SK-N-SH (cell line): ENCODE data around the gene COL25A1. TPM values are rescaled to one million over a fixed set of nuclear protein-coding genes. Genes with fewer than 3 reads are reported as not detected.

Experiments
- CTCF ChIA-PET: fragments of 300-600, 350-600 bp; formaldehyde crosslinking; extraction: SDS; loops from one replicate; lab custom pipeline; 2021; lab: Yijun Ruan, JAX
- POLR2A ChIA-PET: fragments of 350-600 bp; sonication (Branson Sonifier 250); formaldehyde crosslinking; extraction: SDS; loops from one replicate; lab custom pipeline; 2020; ENCODE audit warnings: antibody characterized with exemption, inconsistent platforms; lab: Yijun Ruan, JAX
- DNase-seq: peaks from one replicate; pipeline ENCODE4 v3.0.0; 2012
- H2AFZ ChIP-seq: fragments of 200-600 bp; sonication (generic); 2 replicates; pipeline ENCODE4 v1.8.1; 2016; ENCODE audit warnings: antibody characterized with exemption, mild to moderate bottlenecking, low read depth
- H3F3A ChIP-seq: fragments of 200-600 bp; sonication (generic); replicated peaks from 2 replicates; pipeline ENCODE3; 2016; ENCODE audit warnings: antibody characterized with exemption, mild to moderate bottlenecking; ENCODE audit not compliant: insufficient read depth
- H3K27ac ChIP-seq, 2 experiments: fragments of 200-500 bp in 1 of 2; fragments of 200-600 bp in 1 of 2; sonication (Bioruptor generic) in 1 of 2; sonication (generic), shearing (Covaris generic) in 1 of 2; 2 replicates each; pipeline versions ENCODE4 v1.5.1 to v1.6.1; 2014 to 2016; ENCODE audit warnings: low read depth in 2 of 2, inconsistent platforms in 1 of 2, low read length in 1 of 2, mild to moderate bottlenecking in 1 of 2, mixed read lengths in 1 of 2
- H3K27me3 ChIP-seq: fragments of 200-600 bp; sonication (generic), shearing (Covaris generic); 2 replicates; pipeline ENCODE4 v1.6.1; 2016; ENCODE audit warnings: mixed run types; ENCODE audit not compliant: insufficient read depth
- H3K36me3 ChIP-seq, 2 experiments: fragments of 200-500 bp in 1 of 2; fragments of 200-600 bp in 1 of 2; sonication (Bioruptor generic) in 1 of 2; sonication (generic) in 1 of 2; replicated peaks in 1 of 2; 2 replicates each; pipeline versions ENCODE3 to v1.5.1; 2014 to 2016; ENCODE audit warnings: low read length in 1 of 2, mild to moderate bottlenecking in 1 of 2; ENCODE audit not compliant: insufficient read depth in 2 of 2, control insufficient read depth in 1 of 2
- H3K4me1 ChIP-seq, 2 experiments: fragments of 200-500 bp in 1 of 2; fragments of 200-600 bp in 1 of 2; sonication (Bioruptor generic) in 1 of 2; sonication (generic), shearing (Covaris generic) in 1 of 2; 2 replicates each; pipeline versions ENCODE4 v1.5.1 to v1.6.1; 2014 to 2016; ENCODE audit warnings: low read depth in 1 of 2, low read length in 1 of 2, mixed run types in 1 of 2; ENCODE audit not compliant: insufficient read depth in 2 of 2, control insufficient read depth in 1 of 2
- H3K4me2 ChIP-seq: fragments of 200-600 bp; sonication (generic), shearing (Covaris generic); 2 replicates; pipeline ENCODE4 v1.6.1; 2017; ENCODE audit warnings: mixed run types
- H3K4me3 ChIP-seq, 2 experiments: fragments of 200-500 bp in 1 of 2; fragments of 200-600 bp in 1 of 2; sonication (Bioruptor generic) in 1 of 2; sonication (generic), shearing (Covaris generic) in 1 of 2; 2 replicates each; pipeline versions ENCODE4 v1.5.1 to v1.8.1; 2014 to 2016; ENCODE audit warnings: low read depth in 2 of 2, inconsistent platforms in 1 of 2, low read length in 1 of 2, mild to moderate bottlenecking in 1 of 2, mixed read lengths in 1 of 2, moderate library complexity in 1 of 2
- H3K79me2 ChIP-seq: fragments of 200-600 bp; sonication (generic); 2 replicates; pipeline ENCODE4 v1.8.1; 2017; ENCODE audit warnings: mild to moderate bottlenecking; ENCODE audit not compliant: insufficient read depth
- H3K9ac ChIP-seq: fragments of 200-600 bp; sonication (generic); 2 replicates; pipeline ENCODE4 v1.6.1; 2017; ENCODE audit warnings: mixed run types
- H3K9me2 ChIP-seq: fragments of 200-600 bp; sonication (generic); 2 replicates; pipeline ENCODE4 v1.6.1; 2017; ENCODE audit warnings: mixed run types
- H3K9me3 ChIP-seq: fragments of 200-600 bp; sonication (generic); 2 replicates; pipeline ENCODE4 v1.6.1; 2017; ENCODE audit warnings: mixed run types, mild to moderate bottlenecking, moderate library complexity
- H4K20me1 ChIP-seq: fragments of 200-600 bp; sonication (generic); 2 replicates; pipeline ENCODE4 v1.6.1; 2017; ENCODE audit warnings: mild to moderate bottlenecking, mixed run types; ENCODE audit not compliant: insufficient read depth
- CHD2 ChIP-seq: fragments of 150-350 bp; IDR thresholded peaks from 2 replicates; pipeline ENCODE4 v1.6.1; 2018; ENCODE audit warnings: low read length; ENCODE audit not compliant: partially characterized antibody
- ELF1 ChIP-seq: IDR thresholded peaks from 2 replicates; pipeline ENCODE4 v1.4.0; 2012
- EZH2phosphoT487 ChIP-seq: fragments of 200-600 bp; sonication (generic); IDR thresholded peaks from 2 replicates; pipeline ENCODE4 v1.6.1; 2017; ENCODE audit warnings: low read depth, mixed run types, mild to moderate bottlenecking, antibody characterized with exemption, moderate library complexity, borderline replicate concordance
- GATA2 ChIP-seq: sonication (generic); formaldehyde crosslinking; IDR thresholded peaks from 2 replicates; pipeline ENCODE4 v1.5.0; 2020; ENCODE audit warnings: mild to moderate bottlenecking, missing genetic modification reagents
- MAX ChIP-seq: IDR thresholded peaks from 2 replicates; pipeline ENCODE4 v1.4.0; 2012; ENCODE audit warnings: low read depth
- PBX3 ChIP-seq: IDR thresholded peaks from 2 replicates; pipeline ENCODE4; 2012
- REST ChIP-seq: IDR thresholded peaks from 2 replicates; pipeline ENCODE4 v1.6.1; 2012; ENCODE audit warnings: mild to moderate bottlenecking, low read depth, low read length, moderate library complexity
- RFX5 ChIP-seq: IDR thresholded peaks from 2 replicates; pipeline ENCODE4 v1.6.1; 2012; ENCODE audit warnings: mild to moderate bottlenecking, improper control_type of control experiment, low read length
- TAF1 ChIP-seq: IDR thresholded peaks from 2 replicates; pipeline ENCODE4 v1.6.1; 2012; ENCODE audit warnings: low read depth, mild to moderate bottlenecking, low read length, moderate library complexity, borderline replicate concordance
- TCF12 ChIP-seq: IDR thresholded peaks from 2 replicates; pipeline ENCODE4 v1.4.0; 2012
- USF1 ChIP-seq: IDR thresholded peaks from 2 replicates; pipeline ENCODE4 v1.4.0; 2012; ENCODE audit warnings: low read depth, borderline replicate concordance
- YY1 ChIP-seq: IDR thresholded peaks from 2 replicates; pipeline ENCODE4 v1.4.0; 2012; ENCODE audit warnings: low read depth, mild to moderate bottlenecking
- ZBTB33 ChIP-seq: IDR thresholded peaks from 2 replicates; pipeline ENCODE4 v1.4.0; 2012; ENCODE audit warnings: low read depth, borderline replicate concordance
- WGBS: methylation state at CpG from one replicate; pipeline ENCODE4 v1.1.6; 2017; ENCODE audit warnings: low lambda C conversion rate; 5-methylcytosine and 5-hydroxymethylcytosine counted together
- polyA plus RNA-seq, 3 experiments: library from polyadenylated mRNA; depleted of rRNA; stranded (reverse); fragments of >200 nt; gene quantifications; 2 replicates each; pipeline ENCODE4 v1.2.3, GENCODE V29; 2012

COL25A1 gene
- polyA plus RNA-seq, 1 of the 3 experiments (the other 2 are of a cell fraction): not detected

GRCh38 chr4:109160494-109160893 lies 142.0 kb downstream of the COL25A1 start:
- no peak overlapping the region for H2AFZ ChIP-seq
- H3K27ac ChIP-seq: no peak overlapping the region
- H3K4me1 ChIP-seq: no peaks in the 10 kb centered on the region
- no peak overlapping the region for H3K4me3 ChIP-seq
- WGBS: 3% methylated on average over 4 of the region's 4 CpGs
- no peaks in the 10 kb centered on the region for H3K79me2 ChIP-seq
- no peaks in the 10 kb centered on the region for H3F3A ChIP-seq
- no peak for DNase-seq
- no peaks in the 10 kb centered on the region for H3K9me3 ChIP-seq
- H3K9ac ChIP-seq: no peak overlapping the region
- H4K20me1 ChIP-seq: no peaks in the 10 kb centered on the region
- no peaks in the 10 kb centered on the region for H3K9me2 ChIP-seq
- TF ChIP-seq GATA2 (no peak), TCF12 (no peak), TAF1 (no peak), USF1 (no peak), EZH2phosphoT487 (no peak)
- H3K4me2 ChIP-seq: no peak overlapping the region
- no peaks in the 10 kb centered on the region for H3K27me3 ChIP-seq
- POLR2A ChIA-PET: no interaction called here
- CTCF ChIA-PET: no interaction called here
- H3K36me3 ChIP-seq: no peaks in the 10 kb centered on the region

GRCh38 chr4:109157696-109158095 lies 144.8 kb downstream of the COL25A1 start:
- H3K4me3 ChIP-seq: no peak overlapping the region
- H3K9ac ChIP-seq: no peak overlapping the region
- no peak overlapping the region for H3K4me2 ChIP-seq
- 0% methylated on average over 6 of the region's 7 CpGs for WGBS
- no peaks in the 10 kb centered on the region for H3K27me3 ChIP-seq
- no peak for DNase-seq
- ChIA-PET CTCF (no interaction called here), POLR2A (no interaction called here)
- no peaks in the 10 kb centered on the region for H3K9me3 ChIP-seq
- H3K79me2 ChIP-seq: no peaks in the 10 kb centered on the region
- no peaks in the 10 kb centered on the region for H4K20me1 ChIP-seq
- no peaks in the 10 kb centered on the region for H3K36me3 ChIP-seq
- no peaks in the 10 kb centered on the region for H3K9me2 ChIP-seq
- no peaks in the 10 kb centered on the region for H3K4me1 ChIP-seq
- TF ChIP-seq MAX (no peak), RFX5 (no peak), YY1 (no peak), USF1 (no peak), CHD2 (no peak), REST (no peak), ELF1 (no peak), PBX3 (no peak), ZBTB33 (no peak)
- no peak overlapping the region for H3K27ac ChIP-seq
- no peaks in the 10 kb centered on the region for H3F3A ChIP-seq
- H2AFZ ChIP-seq: no peak overlapping the region
